AG10803 (cell line): ENCODE measurements around the gene ATP5MC3.
A peak's percentile ranks its signal among the peaks of the same experiment; 100 is the strongest.

Experiments used
- DNase-seq: peaks from one replicate; pipeline ENCODE4 v3.0.0; 2010; ENCODE audit warnings: low read depth
- H3K4me3 ChIP-seq: 2 replicates; pipeline ENCODE4 v1.5.1; 2011; ENCODE audit warnings: mild to moderate bottlenecking, low read length, control low read depth
- TF ChIP-seq, protein P1 (sequence below): conservative IDR thresholded peaks from 2 replicates; pipeline ENCODE4 v1.5.1; 2011; ENCODE audit warnings: mild to moderate bottlenecking, low read length, control low read depth, inconsistent platforms

The ATP5MC3 gene

DNA sequence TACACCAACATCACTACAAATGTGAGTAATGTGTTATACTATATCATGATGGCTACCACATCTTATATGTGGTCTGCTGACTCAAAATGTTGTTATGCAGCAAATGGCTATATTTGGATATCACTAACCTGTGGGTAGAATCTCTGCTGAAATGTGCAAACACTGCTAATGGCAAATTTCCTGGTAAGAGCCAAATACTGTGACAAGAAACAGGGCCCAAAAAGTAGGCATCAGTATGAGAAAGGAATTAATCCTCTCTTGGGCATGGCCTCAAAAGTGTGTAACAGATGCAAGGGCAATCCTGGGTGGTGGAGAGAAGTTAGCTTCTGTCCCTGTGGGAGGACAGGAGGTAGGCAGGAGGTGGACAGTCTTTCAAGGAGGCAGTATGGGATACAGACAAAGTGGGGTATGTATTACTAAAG is 26.8 kb downstream of the ATP5MC3 start:
- no peak overlapping the region for H3K4me3 ChIP-seq
- TF ChIP-seq, protein P1, sequence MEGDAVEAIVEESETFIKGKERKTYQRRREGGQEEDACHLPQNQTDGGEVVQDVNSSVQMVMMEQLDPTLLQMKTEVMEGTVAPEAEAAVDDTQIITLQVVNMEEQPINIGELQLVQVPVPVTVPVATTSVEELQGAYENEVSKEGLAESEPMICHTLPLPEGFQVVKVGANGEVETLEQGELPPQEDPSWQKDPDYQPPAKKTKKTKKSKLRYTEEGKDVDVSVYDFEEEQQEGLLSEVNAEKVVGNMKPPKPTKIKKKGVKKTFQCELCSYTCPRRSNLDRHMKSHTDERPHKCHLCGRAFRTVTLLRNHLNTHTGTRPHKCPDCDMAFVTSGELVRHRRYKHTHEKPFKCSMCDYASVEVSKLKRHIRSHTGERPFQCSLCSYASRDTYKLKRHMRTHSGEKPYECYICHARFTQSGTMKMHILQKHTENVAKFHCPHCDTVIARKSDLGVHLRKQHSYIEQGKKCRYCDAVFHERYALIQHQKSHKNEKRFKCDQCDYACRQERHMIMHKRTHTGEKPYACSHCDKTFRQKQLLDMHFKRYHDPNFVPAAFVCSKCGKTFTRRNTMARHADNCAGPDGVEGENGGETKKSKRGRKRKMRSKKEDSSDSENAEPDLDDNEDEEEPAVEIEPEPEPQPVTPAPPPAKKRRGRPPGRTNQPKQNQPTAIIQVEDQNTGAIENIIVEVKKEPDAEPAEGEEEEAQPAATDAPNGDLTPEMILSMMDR: no peak
- DNase-seq: peak; percentile 69

DNA sequence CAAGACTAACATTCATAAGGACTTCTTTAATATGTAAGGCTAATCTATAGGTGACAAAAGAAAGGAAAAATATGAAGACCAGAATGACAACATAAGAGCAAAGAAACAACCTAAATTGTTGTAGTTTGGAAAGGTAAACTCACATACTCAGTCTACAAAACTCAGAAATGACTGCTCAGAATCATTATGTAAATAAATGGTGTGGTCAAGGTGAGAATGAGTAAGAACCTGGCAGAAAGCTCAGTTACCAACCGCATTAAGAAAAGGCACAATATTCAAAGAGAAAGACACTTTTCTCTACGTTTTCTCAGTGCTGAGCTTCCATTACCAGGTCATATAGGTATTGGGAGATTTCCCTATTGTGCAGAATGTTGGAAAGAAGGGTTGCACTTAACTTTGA is 29.3 kb downstream of the ATP5MC3 start:
- no peak for DNase-seq
- H3K4me3 ChIP-seq: no peak overlapping the region
- TF ChIP-seq, protein P1: no peak

DNA sequence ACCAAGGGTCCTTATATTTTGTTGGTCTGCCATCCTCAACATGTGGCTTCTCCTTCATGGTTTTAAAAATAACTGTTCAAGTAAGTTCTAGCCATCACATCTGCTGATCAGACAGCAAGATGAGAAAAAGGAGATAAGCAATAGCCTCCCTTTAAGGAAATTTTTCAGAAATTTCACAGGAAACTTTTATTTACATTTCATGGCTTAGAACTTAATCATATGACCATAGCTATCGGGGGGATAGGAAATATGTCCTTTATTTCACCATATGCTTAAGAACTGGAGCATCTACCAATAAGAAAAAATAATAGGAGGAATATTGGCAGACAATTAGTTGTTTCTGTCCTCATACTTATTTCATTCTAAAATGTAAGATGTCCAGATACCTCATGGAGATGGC is 29.7 kb downstream of the ATP5MC3 start:
- TF ChIP-seq, protein P1: no peak
- H3K4me3 ChIP-seq: no peak overlapping the region
- DNase-seq: no peak

DNA sequence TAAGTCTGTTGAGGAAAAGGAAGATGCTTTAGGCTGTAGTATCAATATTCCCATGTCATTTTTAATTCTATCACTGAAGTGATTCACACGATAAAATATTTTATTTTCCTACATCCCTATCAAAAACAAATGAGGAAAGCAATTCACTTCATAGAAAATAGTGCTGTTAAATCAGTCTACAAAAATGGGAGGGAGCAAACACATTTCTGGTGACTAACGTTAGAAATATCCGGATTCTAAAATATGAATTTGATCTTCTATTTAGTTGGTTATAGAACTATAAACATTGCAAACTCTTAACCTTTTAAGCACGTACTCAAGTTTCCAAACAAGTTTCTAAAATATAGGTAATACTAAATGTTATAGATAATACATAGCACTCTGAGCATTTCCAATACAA is 34.3 kb downstream of the ATP5MC3 start:
- TF ChIP-seq, protein P1: no peak
- H3K4me3 ChIP-seq: no peak overlapping the region
- DNase-seq: peak; percentile 12

DNA sequence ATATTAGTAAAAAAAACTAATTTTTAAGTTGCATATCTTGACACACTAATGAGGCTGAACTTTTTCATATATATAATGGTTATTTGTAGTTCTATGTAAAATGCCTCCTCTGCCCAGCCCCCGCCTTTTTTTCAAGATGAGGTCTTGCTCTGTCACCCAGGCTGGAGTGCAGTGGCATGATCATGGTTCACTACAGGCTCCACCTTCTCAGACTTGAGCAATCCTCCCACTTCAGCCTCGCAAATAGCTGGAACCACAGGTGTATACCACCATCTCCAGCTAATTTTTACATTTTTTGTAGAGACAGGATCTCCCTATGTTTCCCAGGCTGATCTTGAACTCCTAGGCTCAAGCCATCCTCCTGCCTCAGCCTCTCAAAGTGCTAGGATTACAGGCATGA is 37.8 kb downstream of the ATP5MC3 start:
- no peak for DNase-seq
- TF ChIP-seq, protein P1: no peak
- no peak overlapping the region for H3K4me3 ChIP-seq

DNA sequence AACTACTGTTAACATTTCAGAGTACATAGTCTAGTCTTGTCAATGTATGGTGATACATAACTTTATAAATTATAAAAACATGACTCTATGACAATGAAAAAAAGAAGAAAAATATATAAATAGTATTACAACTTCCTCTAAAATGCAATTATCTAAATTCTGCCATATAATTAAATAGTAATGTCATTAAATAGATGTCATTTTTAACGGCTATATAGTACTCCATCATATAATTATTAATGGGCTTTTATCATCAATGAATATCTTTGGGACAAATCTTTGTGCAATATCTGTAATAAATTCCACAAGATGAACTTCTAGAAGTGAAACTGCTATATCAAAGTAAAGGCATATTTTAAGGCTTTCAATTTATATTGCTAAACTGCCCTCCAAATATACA is 38.3 kb downstream of the ATP5MC3 start:
- H3K4me3 ChIP-seq: no peak overlapping the region
- DNase-seq: no peak
- TF ChIP-seq, protein P1: no peak

DNA sequence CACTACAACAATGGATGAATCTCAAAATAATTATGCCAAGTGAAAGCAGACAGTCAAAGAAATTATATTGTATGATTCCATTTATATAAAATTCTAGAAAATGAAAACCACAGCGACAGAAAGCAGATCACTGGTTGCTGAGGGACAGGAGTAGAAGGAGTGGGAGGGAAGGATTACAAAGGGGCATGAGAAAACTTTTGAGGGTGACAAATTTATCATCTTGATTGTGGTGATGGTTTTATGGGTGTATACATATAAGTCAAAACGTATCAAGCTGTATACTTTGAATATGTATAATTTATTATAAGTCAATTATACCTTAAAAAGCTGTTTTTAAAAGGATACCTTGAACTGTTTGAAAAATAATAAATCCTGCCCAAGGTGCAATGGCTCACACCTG is 41.2 kb downstream of the ATP5MC3 start:
- TF ChIP-seq, protein P1: no peak
- H3K4me3 ChIP-seq: no peak overlapping the region
- no peak for DNase-seq
